Stimulated activated CD8-positive, alpha-beta memory T cell treated with anti-CD3 and anti-CD28 coated beads, Interleukin-12 subunit alpha, Interleukin-12 subunit beta, amount 100 ng/mL, for 24 hours (primary cell): ENCODE data around the gene XKR7.

Source experiments
- DNase-seq: peaks from one replicate; pipeline ENCODE4 v3.0.0-alpha.2; 2020; ENCODE audit errors: extremely low read depth

XKR7 gene

DNA sequence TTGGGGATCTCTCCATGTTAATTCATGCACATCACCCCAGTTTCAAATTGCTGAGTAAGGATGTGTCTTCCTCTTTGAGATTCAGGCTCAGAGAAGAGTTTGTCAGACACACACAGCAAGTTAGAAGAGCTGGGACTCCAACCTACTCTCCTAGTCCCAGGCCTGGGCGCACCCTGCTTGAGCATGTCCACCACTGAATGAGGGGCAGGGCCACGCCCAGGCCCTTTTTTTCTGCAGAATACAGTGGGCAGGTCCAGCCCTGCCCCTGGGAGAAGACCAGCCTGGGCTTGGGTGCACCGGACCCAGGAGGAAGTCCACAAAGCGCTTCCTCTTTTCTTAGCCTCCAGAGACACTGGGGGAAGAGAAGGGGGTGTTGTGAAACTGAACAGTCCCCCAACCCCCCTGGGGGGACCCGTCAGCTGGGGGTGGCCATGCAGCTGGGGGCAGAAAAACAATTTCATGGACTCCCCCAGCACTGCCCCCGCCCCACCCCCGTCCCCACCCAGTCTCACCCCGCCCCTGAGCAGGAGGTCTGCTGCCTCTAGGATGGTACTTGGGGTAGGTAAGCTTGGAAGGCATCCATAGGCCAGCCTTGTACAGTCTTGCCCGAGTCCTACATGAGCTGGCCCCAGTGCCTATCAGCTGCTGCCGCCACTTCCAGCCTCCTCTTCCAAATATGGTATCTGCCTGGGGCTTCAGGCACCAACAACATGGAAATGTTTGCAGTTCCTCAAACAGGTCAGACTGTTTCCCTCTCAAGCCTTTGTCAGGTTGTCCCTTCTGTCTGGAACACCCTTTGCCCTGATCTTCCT lies 72.4 kb downstream of the XKR7 start:
- no peak for DNase-seq

DNA sequence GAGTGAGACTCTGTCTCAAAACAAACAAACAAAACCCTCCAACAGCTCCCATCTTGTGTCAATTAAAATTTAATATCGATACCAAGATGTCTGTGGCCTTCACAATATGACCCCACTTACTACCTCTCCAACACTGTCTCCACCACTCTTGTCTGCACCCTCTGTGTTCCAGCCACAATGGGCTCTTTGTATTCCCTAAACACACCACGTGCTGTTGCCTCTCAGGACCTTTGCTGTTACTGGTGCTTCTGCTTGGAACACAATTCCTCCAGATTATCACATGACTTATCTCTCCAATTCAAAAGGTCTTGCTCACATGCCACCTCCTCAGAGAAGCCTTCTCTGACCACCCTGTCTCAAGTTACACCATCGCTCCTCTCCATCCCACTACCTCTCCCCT lies 78.0 kb downstream of the XKR7 start:
- DNase-seq: no peak

DNA sequence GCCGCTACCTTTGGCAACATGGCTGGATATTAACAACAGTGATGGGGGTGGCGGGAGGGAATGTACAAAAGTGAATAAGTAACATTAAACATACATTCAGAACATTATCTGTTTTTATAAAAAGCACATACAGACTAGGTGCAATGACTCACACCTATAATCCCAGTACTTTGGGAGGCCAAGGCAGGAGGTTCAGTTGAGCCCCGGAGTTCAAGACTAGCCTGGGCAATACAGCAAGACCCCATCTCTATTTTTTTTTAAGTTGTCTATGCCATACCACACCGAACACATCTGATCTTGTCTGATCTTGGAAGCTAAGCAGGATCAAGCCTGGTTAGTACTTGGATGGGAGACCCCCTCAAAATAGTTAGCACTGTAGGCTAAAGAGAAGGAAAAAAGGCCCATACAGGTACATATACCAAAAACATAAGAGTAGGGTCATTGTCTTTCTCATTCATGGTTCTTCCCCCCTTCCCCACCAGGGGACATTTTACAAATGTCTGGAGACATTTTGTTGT lies 82.4 kb downstream of the XKR7 start:
- DNase-seq: no peak

DNA sequence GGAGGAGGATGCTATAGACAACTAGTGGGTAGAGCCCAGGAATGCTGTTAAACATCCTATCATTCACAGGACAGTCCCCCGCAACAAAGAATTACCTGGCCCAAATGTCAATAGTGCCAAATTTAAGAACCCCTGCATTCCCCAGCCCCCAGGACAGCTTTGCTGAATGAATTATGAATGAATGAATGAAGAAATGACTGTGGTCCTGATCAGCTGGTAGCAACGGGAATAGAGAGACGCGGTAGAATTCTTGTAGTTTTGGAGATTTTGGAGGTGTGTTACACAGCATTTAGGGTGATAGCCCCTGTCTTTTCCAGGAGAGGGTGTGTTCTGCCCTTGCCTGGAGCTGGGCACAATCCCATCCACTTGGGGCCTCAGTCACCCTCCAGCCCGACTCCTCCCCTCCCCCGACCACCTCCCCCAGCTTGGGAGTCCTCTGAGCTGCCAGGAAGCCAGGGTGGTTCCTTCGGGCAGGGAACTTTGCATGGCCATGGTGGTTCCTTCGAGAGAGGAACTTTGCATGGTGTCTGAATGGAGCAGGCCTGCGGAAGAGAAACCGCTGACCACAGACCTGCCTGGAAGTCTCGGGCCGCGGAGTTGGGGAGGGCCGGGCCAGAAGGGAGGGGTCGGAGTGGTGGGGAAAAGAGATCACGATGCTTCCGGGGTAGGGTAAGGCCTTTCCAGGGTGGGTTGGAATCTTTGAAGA lies 83.1 kb downstream of the XKR7 start:
- DNase-seq: no peak

DNA sequence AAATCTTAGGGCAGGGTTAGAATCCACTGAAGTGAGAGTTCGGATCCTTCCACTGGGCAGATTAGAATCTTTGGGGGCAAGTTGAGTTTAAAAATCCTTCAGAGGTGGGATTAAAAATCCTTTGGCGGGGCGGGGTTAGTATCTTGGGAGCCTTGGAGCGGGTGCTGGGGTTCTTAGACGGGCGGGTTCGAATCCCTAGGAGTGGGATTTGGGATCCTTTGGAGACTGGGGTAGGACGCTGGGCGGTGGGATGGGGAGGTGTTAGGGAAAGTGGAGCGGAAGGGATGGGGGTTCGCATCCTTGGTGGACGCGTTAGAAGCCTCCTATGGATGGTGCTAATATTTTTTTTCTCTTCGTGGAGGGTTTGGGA lies 83.8 kb downstream of the XKR7 start:
- DNase-seq: no peak

DNA sequence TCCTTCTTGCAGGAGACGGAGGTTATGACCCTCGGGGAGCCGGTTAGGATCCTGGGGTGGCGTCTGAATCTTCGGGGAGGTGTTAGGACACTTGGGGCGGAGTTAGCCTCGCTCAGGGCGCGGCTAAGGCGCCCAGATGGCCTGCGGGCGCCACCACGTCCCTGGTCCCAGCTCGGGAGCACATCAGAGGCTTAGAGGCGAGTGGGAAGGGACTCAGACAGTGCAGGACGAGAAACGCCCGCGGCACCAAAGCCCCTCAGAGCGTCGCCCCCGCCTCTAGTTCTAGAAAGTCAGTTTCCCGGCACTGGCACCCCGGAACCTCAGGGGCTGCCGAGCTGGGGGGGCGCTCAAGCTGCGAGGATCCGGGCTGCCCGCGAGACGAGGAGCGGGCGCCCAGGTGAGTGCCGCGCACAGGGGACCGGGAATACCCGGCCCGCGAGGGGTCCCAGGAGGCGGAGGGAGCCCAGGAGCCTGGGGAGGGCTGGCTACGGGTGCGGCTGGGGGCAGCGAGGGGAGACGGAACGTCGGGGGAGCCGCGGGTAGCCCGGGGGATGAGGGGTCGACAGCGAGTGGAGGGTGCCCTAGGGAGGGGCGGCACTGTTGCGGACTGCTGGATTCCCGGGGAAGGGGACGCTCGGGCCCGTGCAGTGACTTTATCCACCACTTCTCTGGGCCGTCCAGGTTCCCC lies 84.3 kb downstream of the XKR7 start, which contains the start of gene HCK:
Gene HCK (plus strand): TSS at position 153 of the 688 bp plus-strand sequence.
- no peak for DNase-seq

DNA sequence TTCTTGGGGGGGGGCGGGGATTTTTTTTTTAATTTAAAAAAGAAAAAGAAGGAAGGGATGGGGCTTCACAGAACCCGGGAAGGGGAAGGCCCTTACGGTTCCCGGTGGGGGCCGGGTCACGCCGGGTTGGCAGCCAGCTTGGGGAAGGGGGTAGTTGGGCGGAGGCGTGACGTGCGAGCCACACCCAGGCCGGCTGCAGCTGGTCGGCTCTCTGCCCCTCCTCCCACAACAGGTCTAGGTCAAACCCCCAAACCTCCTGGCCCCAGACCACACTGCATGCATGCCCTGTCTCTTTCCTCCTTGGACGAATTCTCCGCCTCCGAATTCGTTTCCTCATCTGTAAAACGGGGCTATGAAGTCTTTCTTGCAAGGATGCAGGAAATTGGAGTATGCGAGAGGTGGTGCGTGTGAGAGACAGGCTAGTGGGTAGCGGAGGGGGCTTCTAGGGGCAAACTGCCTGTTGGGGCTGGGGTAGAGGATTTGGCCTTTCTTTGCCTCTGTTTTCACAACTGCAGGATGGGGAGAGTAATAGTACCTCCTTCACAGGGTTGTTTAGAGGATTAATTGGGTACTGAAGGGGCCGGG lies 84.9 kb downstream of the XKR7 start:
- no peak for DNase-seq
